ENCODE results near the gene UPK3BL2. TPM values are rescaled to one million over a fixed set of nuclear protein-coding genes. Genes with fewer than 3 reads are reported as not detected.

Gene UPK3BL2
- total RNA-seq (2022; extraction: Qiagen RNA extraction; ENCODE audit: low read depth) = 1.6 to 2.3 TPM (median 2.0 TPM) in 5 replicates

GRCh38 chr7:102543596-102543995, at the start of gene UPK3BL2:
Gene UPK3BL2 (minus strand): TSS chr7:102543696. CDS start chr7:102543636, 60 bp downstream.

GRCh38 chr7:102572261-102573239, 29.1 kb upstream of the UPK3BL2 start, which contains the start of gene POLR2J3:
Gene POLR2J3 (minus strand): TSS chr7:102572583. CDS start chr7:102572521, 62 bp downstream.

GRCh38 chr7:102550808-102551422, 7.4 kb upstream of the UPK3BL2 start, which contains the start of gene SPDYE2:
Gene SPDYE2 (plus strand): TSS chr7:102551226. CDS start chr7:102553256, 2,030 bp downstream.

GRCh38 chr7:102517550-102518147, 25.8 kb downstream of the UPK3BL2 start, which contains the start of gene RASA4B:
Gene RASA4B (minus strand): TSS chr7:102517777. CDS start chr7:102517710, 67 bp downstream.

Other genes starting within 250 kb of the UPK3BL2 start
- gene SPDYE6, start 187.3 kb downstream of the UPK3BL2 start, total RNA-seq (2022; extraction: Qiagen RNA extraction; ENCODE audit: low read depth) = not detected in 5 replicates
- 21.5 to 24.7 TPM (median 23.7 TPM) in 5 replicates for gene PRKRIP1, start 147.3 kb downstream of the UPK3BL2 start, total RNA-seq (2022; extraction: Qiagen RNA extraction; ENCODE audit: low read depth)
- gene ORAI2, start 110.1 kb downstream of the UPK3BL2 start, total RNA-seq (2022; extraction: Qiagen RNA extraction; ENCODE audit: low read depth) = 25.6 to 39.5 TPM (median 38.0 TPM) in 5 replicates
- gene ALKBH4, start 78.8 kb downstream of the UPK3BL2 start, total RNA-seq (2022; extraction: Qiagen RNA extraction; ENCODE audit: low read depth) = 9.3 to 12.9 TPM (median 11.5 TPM) in 5 replicates
- gene LRWD1, start 78.7 kb downstream of the UPK3BL2 start, total RNA-seq (2022; extraction: Qiagen RNA extraction; ENCODE audit: low read depth) = 22.8 to 33.4 TPM (median 26.4 TPM) in 5 replicates
- 105 to 118 TPM (median 109 TPM) in 5 replicates for gene POLR2J, start 64.8 kb downstream of the UPK3BL2 start, total RNA-seq (2022; extraction: Qiagen RNA extraction; ENCODE audit: low read depth)
- gene RASA4B, start 25.9 kb downstream of the UPK3BL2 start, total RNA-seq (2022; extraction: Qiagen RNA extraction; ENCODE audit: low read depth) = 1.0 to 2.1 TPM (median 1.5 TPM) in 5 replicates
- gene SPDYE2, start 7.5 kb upstream of the UPK3BL2 start, total RNA-seq (2022; extraction: Qiagen RNA extraction; ENCODE audit: low read depth) = not detected in 5 replicates
- 16.2 to 72.1 TPM (median 35.8 TPM) in 5 replicates for gene POLR2J3, start 28.9 kb upstream of the UPK3BL2 start, total RNA-seq (2022; extraction: Qiagen RNA extraction; ENCODE audit: low read depth)
- gene RASA4, start 73.1 kb upstream of the UPK3BL2 start, total RNA-seq (2022; extraction: Qiagen RNA extraction; ENCODE audit: low read depth) = 1.7 to 2.7 TPM (median 2.3 TPM) in 5 replicates
- gene UPK3BL1, start 99.1 kb upstream of the UPK3BL2 start, total RNA-seq (2022; extraction: Qiagen RNA extraction; ENCODE audit: low read depth) = 7.1 to 16.1 TPM (median 11.6 TPM) in 5 replicates
- gene SPDYE2B, start 106.6 kb upstream of the UPK3BL2 start, total RNA-seq (2022; extraction: Qiagen RNA extraction; ENCODE audit: low read depth) = not detected in 5 replicates
- gene POLR2J2, start 128.0 kb upstream of the UPK3BL2 start, total RNA-seq (2022; extraction: Qiagen RNA extraction; ENCODE audit: low read depth) = 0.21 to 0.51 TPM (median 0.42 TPM) in 5 replicates
- 5.9 to 9.4 TPM (median 8.1 TPM) in 5 replicates for gene FAM185A, start 205.3 kb upstream of the UPK3BL2 start, total RNA-seq (2022; extraction: Qiagen RNA extraction; ENCODE audit: low read depth)

Measured in A549 treated with RU486 at 1 μM for 4 hours (cell line).